Stimulated activated naive CD8-positive, alpha-beta T cell treated with anti-CD3 and anti-CD28 coated beads, Interleukin-15, Interleukin-2, amounts not matched to agents 100 ng/mL and 50 ng/mL, for 24 hours (primary cell): ENCODE results near the gene FZD1.
A peak's percentile ranks its signal among the peaks of the same experiment; 100 is the strongest.

Experiments
- H3K27ac Mint-ChIP-seq: one replicate; pipeline ENCODE4 v1.8.0; 2021; ENCODE audit warnings: mild to moderate bottlenecking, mixed read lengths
- H3K27me3 Mint-ChIP-seq: one replicate; pipeline ENCODE4 v1.8.0; 2021; ENCODE audit warnings: mixed read lengths
- H3K36me3 Mint-ChIP-seq: one replicate; pipeline ENCODE4 v1.8.0; 2021; ENCODE audit warnings: low read depth, mixed read lengths
- H3K4me1 Mint-ChIP-seq: one replicate; pipeline ENCODE4 v1.8.0; 2021; ENCODE audit warnings: low read depth, mixed read lengths
- H3K4me3 Mint-ChIP-seq: one replicate; pipeline ENCODE4 v1.8.0; 2021; ENCODE audit warnings: mild to moderate bottlenecking, mixed read lengths
- H3K9me3 Mint-ChIP-seq: one replicate; pipeline ENCODE4 v1.8.0; 2021; ENCODE audit warnings: mixed read lengths

The FZD1 gene

DNA sequence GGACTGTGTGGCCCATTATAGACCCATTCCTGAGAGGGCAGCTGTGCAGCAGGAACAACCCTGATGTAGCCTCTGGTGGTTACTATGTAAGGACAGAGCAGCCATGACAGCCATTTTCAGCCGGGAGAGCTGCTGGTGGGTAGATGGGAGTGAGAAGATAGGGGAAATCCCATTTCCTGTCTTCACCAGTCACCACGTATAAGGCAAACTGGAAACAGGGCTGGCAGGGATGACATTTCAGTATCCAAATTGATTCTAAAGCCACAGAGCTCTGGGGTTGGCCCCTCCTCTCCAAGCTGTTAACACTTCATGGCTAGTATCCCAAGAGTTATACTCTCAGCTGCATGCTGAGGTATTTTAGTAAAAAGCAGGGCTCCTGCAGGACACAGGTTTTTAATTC is 15.2 kb upstream of the FZD1 start:
- Mint-ChIP-seq H3K36me3 (no peaks in the 10 kb centered on the region), H3K4me3 (no peak overlapping the region), H3K4me1 (no peaks in the 10 kb centered on the region), H3K9me3 (no peaks in the 10 kb centered on the region), H3K27ac (no peak overlapping the region), H3K27me3 (peaks cover 5% of the 10 kb centered on the region)

DNA sequence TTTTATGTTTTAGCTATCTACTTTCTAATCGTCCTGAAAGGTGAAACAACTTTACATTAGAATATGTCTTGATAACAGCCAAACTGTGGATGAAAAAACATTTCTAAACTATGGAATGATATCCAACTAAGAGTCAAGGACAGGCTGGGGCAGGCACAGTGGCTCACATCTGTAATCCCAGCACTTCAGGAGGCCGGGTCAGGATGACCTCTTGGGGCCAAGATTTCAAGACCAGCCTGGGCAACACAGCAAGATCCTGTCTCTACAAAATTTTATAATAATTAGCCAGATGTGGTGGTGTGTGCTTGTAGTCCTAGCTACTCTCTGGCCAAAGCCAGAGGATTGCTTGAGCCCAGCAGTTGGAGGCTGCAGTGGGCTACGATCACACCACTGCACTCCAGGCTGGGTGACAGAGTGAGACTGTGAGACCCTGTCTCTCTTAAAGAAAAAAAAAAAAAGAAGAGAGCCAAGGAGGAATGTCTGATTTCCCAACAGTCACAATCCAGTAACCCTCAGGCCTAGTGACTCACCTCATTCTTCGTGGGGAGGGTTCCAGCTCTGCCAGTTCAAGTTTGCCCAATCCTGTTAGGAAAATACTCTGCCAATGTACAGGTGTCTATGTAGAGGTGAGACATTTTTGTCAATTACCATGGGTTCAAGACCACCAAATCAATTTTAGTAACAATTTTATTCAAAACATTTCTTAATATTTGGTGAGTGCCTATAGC is 14.6 kb upstream of the FZD1 start:
- Mint-ChIP-seq H3K27me3 (no peaks in the 10 kb centered on the region), H3K9me3 (no peaks in the 10 kb centered on the region), H3K4me1 (no peaks in the 10 kb centered on the region), H3K36me3 (no peaks in the 10 kb centered on the region), H3K4me3 (no peak overlapping the region), H3K27ac (no peak overlapping the region)

DNA sequence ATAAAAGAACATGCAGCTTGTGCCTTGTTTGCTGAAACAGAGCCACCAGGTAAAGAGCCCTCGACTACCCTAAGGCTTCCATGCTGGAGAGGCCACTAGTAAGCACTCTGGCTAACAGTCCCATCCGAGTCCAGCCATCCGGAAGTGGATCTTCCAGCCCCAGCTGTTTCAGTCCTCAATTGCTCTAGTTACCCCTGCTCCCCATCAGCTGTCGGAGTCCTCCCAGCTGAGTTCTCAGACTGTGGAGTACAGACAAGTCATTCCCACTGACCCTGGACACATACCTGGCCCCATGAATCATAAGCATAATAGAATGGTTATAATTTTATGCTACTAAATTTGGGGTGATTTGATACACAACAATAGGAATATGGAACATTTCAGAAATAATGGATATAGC is 13.5 kb upstream of the FZD1 start:
- Mint-ChIP-seq H3K27me3 (peaks cover 2% of the 10 kb centered on the region), H3K4me3 (no peak overlapping the region), H3K4me1 (no peaks in the 10 kb centered on the region), H3K36me3 (no peaks in the 10 kb centered on the region), H3K27ac (no peak overlapping the region), H3K9me3 (peaks cover 4% of the 10 kb centered on the region)

DNA sequence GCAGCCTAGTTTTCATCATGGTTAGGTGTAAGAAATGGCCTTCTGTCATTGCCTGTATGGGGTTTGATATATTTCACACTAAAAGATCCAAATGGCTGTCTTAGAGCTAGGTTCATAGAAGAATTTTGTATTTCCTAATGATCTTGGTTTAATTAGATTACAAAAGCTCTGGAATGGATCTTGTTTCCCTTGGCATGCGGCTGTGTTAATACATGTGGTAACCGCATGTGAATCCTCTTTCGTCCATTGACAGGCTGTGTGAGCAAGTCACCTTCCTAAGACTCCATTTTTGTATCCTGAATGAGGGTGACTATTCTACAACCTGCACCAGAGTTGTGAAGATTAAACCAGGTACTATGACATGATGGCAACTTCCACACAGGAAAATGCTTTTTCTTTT is 12.4 kb upstream of the FZD1 start:
- Mint-ChIP-seq H3K4me1 (no peaks in the 10 kb centered on the region), H3K4me3 (no peak overlapping the region), H3K27ac (no peak overlapping the region), H3K27me3 (peaks cover 4% of the 10 kb centered on the region), H3K9me3 (peaks cover 11% of the 10 kb centered on the region), H3K36me3 (no peaks in the 10 kb centered on the region)

DNA sequence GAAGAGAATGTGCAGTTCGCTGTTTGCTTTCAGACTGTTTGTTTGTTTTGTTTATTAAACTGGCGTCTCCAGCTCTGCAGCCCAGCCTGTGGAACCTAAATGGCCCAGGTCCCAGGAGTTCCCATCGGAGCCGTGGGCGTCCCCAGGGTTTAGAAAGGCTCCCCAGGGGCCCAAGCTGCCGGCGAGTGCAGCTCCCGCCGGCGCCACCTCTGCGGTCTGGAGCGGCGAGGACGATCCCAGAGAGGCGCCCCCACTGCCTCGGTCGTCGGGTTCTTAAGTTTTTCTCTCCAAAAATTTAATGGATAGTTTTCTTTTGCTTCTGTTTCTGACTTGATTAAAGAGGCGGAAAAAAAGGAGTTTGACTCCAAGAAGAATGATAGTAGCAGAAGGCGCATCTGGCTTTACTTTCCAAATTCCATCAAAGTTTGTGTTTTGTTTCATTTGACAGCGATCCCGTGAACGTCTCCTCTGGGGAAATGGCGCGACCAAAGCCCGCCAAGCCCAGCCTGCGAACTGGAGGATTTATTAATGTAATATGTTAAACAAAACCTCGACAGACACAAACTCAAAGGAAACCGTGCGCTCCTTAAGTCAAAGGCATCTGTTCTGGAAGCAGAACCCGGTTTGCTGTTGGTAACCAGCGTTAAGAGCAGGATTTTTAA is 718 bp upstream of the FZD1 start:
- Mint-ChIP-seq H3K4me3 (peak overlapping the region; percentile 78), H3K9me3 (no peaks in the 10 kb centered on the region), H3K36me3 (no peaks in the 10 kb centered on the region), H3K4me1 (peaks cover 19% of the 10 kb centered on the region), H3K27me3 (peaks cover 63% of the 10 kb centered on the region), H3K27ac (no peak overlapping the region)

DNA sequence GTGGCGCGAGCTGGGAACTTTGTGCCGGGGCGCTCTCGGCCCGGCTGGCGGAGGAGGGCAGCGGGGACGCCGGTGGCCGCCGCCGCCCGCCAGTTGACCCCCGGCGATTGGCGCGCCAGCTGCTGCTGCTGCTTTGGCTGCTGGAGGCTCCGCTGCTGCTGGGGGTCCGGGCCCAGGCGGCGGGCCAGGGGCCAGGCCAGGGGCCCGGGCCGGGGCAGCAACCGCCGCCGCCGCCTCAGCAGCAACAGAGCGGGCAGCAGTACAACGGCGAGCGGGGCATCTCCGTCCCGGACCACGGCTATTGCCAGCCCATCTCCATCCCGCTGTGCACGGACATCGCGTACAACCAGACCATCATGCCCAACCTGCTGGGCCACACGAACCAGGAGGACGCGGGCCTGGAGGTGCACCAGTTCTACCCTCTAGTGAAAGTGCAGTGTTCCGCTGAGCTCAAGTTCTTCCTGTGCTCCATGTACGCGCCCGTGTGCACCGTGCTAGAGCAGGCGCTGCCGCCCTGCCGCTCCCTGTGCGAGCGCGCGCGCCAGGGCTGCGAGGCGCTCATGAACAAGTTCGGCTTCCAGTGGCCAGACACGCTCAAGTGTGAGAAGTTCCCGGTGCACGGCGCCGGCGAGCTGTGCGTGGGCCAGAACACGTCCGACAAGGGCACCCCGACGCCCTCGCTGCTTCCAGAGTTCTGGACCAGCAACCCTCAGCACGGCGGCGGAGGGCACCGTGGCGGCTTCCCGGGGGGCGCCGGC is 870 bp downstream of the FZD1 start:
- H3K27ac Mint-ChIP-seq: no peak overlapping the region
- H3K27me3 Mint-ChIP-seq: peaks cover 62% of the 10 kb centered on the region
- H3K4me1 Mint-ChIP-seq: peaks cover 19% of the 10 kb centered on the region
- no peaks in the 10 kb centered on the region for H3K36me3 Mint-ChIP-seq
- H3K4me3 Mint-ChIP-seq: peak overlapping the region; percentile 78
- no peaks in the 10 kb centered on the region for H3K9me3 Mint-ChIP-seq

DNA sequence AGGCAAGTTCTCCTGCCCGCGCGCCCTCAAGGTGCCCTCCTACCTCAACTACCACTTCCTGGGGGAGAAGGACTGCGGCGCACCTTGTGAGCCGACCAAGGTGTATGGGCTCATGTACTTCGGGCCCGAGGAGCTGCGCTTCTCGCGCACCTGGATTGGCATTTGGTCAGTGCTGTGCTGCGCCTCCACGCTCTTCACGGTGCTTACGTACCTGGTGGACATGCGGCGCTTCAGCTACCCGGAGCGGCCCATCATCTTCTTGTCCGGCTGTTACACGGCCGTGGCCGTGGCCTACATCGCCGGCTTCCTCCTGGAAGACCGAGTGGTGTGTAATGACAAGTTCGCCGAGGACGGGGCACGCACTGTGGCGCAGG is 1.4 kb downstream of the FZD1 start:
- Mint-ChIP-seq H3K27ac (no peak overlapping the region), H3K4me3 (peak overlapping the region; percentile 78), H3K9me3 (no peaks in the 10 kb centered on the region), H3K4me1 (peaks cover 19% of the 10 kb centered on the region), H3K27me3 (peaks cover 56% of the 10 kb centered on the region), H3K36me3 (no peaks in the 10 kb centered on the region)

DNA sequence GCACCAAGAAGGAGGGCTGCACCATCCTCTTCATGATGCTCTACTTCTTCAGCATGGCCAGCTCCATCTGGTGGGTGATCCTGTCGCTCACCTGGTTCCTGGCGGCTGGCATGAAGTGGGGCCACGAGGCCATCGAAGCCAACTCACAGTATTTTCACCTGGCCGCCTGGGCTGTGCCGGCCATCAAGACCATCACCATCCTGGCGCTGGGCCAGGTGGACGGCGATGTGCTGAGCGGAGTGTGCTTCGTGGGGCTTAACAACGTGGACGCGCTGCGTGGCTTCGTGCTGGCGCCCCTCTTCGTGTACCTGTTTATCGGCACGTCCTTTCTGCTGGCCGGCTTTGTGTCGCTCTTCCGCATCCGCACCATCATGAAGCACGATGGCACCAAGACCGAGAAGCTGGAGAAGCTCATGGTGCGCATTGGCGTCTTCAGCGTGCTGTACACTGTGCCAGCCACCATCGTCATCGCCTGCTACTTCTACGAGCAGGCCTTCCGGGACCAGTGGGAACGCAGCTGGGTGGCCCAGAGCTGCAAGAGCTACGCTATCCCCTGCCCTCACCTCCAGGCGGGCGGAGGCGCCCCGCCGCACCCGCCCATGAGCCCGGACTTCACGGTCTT is 1.9 kb downstream of the FZD1 start:
- Mint-ChIP-seq H3K4me1 (peaks cover 19% of the 10 kb centered on the region), H3K36me3 (no peaks in the 10 kb centered on the region), H3K4me3 (peak overlapping the region; percentile 48), H3K9me3 (no peaks in the 10 kb centered on the region), H3K27ac (no peak overlapping the region), H3K27me3 (peaks cover 51% of the 10 kb centered on the region)

DNA sequence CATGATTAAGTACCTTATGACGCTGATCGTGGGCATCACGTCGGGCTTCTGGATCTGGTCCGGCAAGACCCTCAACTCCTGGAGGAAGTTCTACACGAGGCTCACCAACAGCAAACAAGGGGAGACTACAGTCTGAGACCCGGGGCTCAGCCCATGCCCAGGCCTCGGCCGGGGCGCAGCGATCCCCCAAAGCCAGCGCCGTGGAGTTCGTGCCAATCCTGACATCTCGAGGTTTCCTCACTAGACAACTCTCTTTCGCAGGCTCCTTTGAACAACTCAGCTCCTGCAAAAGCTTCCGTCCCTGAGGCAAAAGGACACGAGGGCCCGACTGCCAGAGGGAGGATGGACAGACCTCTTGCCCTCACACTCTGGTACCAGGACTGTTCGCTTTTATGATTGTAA is 2.5 kb downstream of the FZD1 start:
- Mint-ChIP-seq H3K4me1 (peaks cover 19% of the 10 kb centered on the region), H3K27me3 (peaks cover 48% of the 10 kb centered on the region), H3K9me3 (no peaks in the 10 kb centered on the region), H3K4me3 (no peak overlapping the region), H3K27ac (no peak overlapping the region), H3K36me3 (no peaks in the 10 kb centered on the region)

DNA sequence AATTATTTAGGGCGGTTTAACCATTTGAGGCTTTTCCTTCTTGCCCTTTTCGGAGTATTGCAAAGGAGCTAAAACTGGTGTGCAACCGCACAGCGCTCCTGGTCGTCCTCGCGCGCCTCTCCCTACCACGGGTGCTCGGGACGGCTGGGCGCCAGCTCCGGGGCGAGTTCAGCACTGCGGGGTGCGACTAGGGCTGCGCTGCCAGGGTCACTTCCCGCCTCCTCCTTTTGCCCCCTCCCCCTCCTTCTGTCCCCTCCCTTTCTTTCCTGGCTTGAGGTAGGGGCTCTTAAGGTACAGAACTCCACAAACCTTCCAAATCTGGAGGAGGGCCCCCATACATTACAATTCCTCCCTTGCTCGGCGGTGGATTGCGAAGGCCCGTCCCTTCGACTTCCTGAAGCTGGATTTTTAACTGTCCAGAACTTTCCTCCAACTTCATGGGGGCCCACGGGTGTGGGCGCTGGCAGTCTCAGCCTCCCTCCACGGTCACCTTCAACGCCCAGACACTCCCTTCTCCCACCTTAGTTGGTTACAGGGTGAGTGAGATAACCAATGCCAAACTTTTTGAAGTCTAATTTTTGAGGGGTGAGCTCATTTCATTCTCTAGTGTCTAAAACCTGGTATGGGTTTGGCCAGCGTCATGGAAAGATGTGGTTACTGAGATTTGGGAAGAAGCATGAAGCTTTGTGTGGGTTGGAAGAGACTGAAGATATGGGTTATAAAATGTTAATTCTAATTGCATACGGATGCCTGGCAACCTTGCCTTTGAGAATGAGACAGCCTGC is 3.1 kb downstream of the FZD1 start:
- Mint-ChIP-seq H3K27me3 (peaks cover 43% of the 10 kb centered on the region), H3K9me3 (no peaks in the 10 kb centered on the region), H3K4me1 (peaks cover 19% of the 10 kb centered on the region), H3K36me3 (no peaks in the 10 kb centered on the region), H3K27ac (no peak overlapping the region), H3K4me3 (no peak overlapping the region)

DNA sequence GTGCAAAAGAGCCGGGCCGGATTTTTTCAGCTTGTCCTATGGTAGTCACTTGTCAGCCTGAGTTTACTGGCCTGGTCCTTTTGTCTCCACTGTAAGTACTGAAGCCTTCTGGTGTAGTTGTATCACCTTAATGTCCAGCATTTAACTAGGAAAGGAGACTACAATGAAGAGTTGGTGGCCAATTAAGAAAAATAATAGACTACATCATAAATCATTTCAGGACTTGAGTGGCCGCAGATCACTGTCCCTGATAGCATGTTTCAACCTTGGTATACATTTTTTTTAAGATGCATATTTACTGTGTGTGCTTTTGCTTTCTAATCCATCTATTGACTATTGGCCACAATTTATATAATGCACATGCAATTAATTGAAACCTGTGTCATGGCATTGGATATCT is 6.1 kb downstream of the FZD1 start:
- Mint-ChIP-seq H3K27ac (no peak overlapping the region), H3K4me3 (no peak overlapping the region), H3K36me3 (no peaks in the 10 kb centered on the region), H3K4me1 (peaks cover 3% of the 10 kb centered on the region), H3K9me3 (no peaks in the 10 kb centered on the region), H3K27me3 (peaks cover 22% of the 10 kb centered on the region)

DNA sequence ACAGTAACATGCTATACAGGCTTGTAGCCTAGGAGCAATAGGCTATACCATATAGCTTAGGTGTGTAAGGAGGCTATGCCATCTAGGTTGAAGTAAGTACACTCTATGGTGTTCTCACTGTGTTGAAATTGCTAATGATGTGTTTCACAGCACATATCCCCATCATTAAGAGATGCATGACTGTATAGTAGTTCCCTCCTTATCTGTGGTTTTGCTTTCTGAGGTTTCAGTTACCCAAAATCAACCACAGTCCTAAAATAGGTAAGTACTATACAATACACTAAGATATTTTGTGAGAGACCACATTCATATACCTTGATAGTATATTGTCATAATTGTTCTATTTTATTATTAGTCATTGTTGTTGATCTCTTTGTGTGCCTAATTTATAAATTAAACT is 12.7 kb downstream of the FZD1 start:
- Mint-ChIP-seq H3K27me3 (peaks cover 9% of the 10 kb centered on the region), H3K4me3 (no peak overlapping the region), H3K36me3 (no peaks in the 10 kb centered on the region), H3K9me3 (no peaks in the 10 kb centered on the region), H3K27ac (no peak overlapping the region), H3K4me1 (no peaks in the 10 kb centered on the region)

DNA sequence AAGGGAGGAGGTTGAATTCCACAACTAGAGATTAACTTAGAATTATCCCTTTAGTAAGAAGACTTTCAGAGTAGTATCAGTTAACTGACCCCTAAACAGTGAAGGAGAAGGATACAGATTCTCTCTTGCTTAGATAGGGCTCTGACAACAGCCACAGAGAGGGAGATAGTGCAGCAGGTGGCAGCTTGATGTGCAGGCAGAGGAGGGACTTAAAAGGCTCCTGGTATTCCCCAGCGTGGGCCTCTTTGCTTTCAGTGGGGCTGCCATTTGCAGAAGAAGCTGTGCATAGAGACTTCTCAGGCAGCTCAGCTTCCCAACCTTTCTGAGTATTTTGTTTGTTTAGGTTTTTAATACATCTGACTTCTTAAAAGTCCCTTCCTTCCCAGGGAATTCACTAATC is 16.0 kb downstream of the FZD1 start:
- no peak overlapping the region for H3K27ac Mint-ChIP-seq
- H3K9me3 Mint-ChIP-seq: no peaks in the 10 kb centered on the region
- no peak overlapping the region for H3K4me3 Mint-ChIP-seq
- H3K27me3 Mint-ChIP-seq: peaks cover 9% of the 10 kb centered on the region
- H3K4me1 Mint-ChIP-seq: no peaks in the 10 kb centered on the region
- no peaks in the 10 kb centered on the region for H3K36me3 Mint-ChIP-seq

DNA sequence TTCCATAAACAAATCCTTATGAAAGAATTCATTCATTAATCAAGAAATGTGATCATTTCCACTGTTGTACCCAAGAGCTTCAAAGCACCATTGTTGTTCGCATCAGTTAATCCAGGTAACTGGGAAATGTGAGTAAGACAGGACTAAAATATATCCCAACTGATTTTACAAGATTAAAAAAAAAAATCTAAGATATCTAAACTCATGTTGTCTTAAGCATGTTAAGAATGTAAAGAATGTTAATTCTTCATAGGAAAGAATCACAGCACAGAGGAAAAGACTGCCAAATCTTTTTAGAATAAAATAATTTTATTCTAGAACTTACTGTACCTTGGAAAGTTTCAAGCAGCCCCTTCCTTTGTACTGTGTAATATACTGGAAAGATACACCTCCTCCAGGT is 16.4 kb downstream of the FZD1 start:
- Mint-ChIP-seq H3K27ac (no peak overlapping the region), H3K4me1 (no peaks in the 10 kb centered on the region), H3K36me3 (no peaks in the 10 kb centered on the region), H3K27me3 (peaks cover 9% of the 10 kb centered on the region), H3K9me3 (no peaks in the 10 kb centered on the region), H3K4me3 (no peak overlapping the region)
